Inflammatory macrophage treated with lipopolysaccharide for 1 hour (primary cell): Measurements from ENCODE around the gene FOXD4L4.
"Not testable (repeated sequence)": the region's sequence is repeated elsewhere in the genome, so short reads cannot be mapped to it uniquely, and the experiment has no call there.

ENCODE experiments used
- DNase-seq, 2 donors: peaks; one replicate each; pipeline ENCODE4 v3.0.0-alpha.2; 2020 to 2022

FOXD4L4 gene

GRCh38 chr9:65737096-65737564 is at the start of gene FOXD4L4:
FOXD4L4 (plus strand) TSS chr9:65737146; CDS start chr9:65737146, 0 bp downstream.
- not testable (repeated sequence) for DNase-seq

- DNase-seq: not testable (repeated sequence)
Observed at GRCh38 chr9:65703550-65703949, 33.4 kb upstream of the FOXD4L4 start.

GRCh38 chr9:65714445-65714844 is 22.5 kb upstream of the FOXD4L4 start:
- not testable (repeated sequence) for DNase-seq

- not testable (repeated sequence) for DNase-seq
Observed at GRCh38 chr9:65738133-65738532, 1.2 kb downstream of the FOXD4L4 start.
